CD4-positive, alpha-beta T cell treated with Interleukin-12 subunit alpha and Interleukin-12 subunit beta, for 1 hour (primary cell): ENCODE measurements around the gene DHTKD1.
"Not testable (repeated sequence)": the region's sequence is repeated elsewhere in the genome, so short reads cannot be mapped to it uniquely, and the experiment has no call there.

ENCODE experiments used
- DNase-seq: peaks from one replicate; pipeline ENCODE4 v3.0.0-alpha.2; 2020

DHTKD1 gene

DNA sequence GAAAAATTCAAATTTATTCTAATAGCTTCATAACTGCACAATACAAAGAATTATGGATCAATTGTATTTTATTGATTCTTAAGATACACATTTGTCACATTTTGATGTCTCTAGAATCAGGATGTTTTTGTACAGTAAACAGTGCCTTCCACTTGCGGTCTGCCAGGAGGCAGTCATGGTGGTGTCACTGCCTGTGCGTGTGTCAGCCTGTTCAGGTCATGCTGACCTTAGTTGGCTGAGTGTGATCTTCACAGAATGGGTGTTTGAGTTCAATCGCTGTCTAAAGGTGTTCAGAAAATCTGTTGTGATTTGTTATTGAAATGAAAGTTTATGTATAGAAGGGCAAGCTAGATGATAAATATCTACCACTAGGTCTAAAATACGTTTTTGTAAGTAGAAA lies 81.4 kb downstream of the DHTKD1 start:
- DNase-seq = no peak

GRCh38 chr10:12154516-12154915 lies 85.8 kb downstream of the DHTKD1 start:
- DNase-seq = no peak

DNA sequence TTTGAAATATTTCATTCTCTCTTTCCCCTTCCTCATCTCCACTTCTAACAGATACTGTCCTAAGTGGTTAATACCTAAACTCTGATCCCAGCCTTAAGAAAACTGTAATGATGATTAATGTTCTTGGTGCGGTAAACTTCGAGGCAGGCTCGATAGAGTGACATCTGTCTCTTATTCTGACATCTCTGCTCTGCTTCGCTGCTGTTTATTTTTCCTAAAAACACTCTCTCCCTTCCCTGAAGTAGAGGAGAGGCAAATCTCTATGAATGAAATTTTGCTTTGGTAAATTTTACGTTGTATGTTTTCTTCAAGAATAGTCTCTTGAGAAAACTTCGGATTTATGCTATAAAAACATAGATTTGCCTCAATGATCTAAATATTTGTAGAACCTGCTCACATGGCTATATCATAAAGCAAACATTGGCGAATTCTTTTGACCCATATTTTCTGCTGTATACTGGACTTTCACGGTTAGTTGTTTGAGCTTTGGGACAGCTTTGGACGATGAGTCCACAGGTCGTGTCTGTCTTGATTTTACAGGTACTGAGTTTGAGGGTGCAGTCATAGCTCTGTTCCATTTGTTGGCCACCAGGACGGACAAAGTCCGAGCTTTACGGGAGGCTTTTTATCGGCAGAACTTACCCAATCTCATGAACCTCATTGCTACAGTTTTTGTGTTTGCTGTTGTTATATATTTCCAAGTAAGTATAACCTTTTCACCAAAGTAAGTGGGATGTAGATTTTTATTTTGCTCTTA lies 87.8 kb downstream of the DHTKD1 start:
- no peak for DNase-seq

DNA sequence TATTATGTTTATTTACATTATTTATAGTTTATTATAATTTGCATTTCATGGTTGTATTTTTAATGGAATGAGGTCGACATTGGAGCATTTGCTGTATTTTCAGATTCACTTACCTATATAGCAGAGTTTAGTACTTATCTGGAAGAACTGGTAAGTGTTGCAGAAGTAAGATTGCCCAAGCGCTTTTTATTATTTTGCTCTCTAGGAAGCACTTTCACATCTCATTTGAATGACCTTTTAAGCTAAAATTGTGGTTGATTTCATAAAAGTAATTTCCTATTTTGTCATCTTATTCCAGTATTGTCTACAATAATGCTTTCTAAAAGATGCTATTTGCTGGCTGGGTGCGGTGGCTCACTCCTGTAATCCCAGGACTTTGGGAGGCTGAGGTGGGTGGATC lies 89.4 kb downstream of the DHTKD1 start:
- no peak for DNase-seq

DNA sequence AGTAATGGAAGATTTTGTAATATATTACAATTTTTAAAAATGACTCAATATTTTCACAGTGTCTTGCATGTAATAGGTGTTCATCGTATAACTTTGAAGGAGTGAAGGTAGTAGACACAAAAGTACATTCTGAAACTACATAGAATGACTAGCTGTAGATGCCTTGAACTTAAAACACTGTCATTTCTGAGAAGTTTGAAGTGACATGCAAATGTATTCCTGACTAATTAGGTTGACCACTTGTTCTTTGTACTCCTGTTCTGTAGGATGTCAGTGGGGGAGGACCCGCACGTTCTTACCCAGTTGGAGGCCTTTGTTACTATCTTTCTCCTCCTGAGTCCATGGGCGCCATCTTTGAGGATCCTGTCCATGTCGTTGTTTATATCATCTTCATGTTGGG lies 91.9 kb downstream of the DHTKD1 start:
- DNase-seq = no peak

- DNase-seq = no peak
Measured at GRCh38 chr10:12162927-12163326, 94.2 kb downstream of the DHTKD1 start.

DNA sequence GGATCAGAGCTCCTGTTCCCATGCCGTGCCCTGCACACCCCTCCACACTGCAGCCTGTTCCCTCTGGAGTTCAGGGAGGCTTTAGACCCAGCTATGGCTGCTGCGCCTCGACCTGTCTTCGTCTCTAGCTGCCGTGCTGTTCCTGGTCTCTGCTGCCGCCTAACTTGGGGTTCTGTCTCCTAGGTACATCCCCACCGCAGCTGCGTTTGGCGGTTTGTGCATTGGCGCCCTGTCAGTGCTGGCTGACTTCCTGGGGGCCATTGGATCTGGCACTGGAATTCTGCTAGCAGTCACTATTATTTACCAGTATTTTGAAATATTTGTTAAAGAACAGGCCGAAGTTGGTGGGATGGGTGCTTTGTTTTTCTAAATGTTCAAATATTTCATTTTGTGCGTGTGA lies 95.3 kb downstream of the DHTKD1 start:
- no peak for DNase-seq

- DNase-seq = no peak
Measured at GRCh38 chr10:12165036-12165435, 96.3 kb downstream of the DHTKD1 start.

DNA sequence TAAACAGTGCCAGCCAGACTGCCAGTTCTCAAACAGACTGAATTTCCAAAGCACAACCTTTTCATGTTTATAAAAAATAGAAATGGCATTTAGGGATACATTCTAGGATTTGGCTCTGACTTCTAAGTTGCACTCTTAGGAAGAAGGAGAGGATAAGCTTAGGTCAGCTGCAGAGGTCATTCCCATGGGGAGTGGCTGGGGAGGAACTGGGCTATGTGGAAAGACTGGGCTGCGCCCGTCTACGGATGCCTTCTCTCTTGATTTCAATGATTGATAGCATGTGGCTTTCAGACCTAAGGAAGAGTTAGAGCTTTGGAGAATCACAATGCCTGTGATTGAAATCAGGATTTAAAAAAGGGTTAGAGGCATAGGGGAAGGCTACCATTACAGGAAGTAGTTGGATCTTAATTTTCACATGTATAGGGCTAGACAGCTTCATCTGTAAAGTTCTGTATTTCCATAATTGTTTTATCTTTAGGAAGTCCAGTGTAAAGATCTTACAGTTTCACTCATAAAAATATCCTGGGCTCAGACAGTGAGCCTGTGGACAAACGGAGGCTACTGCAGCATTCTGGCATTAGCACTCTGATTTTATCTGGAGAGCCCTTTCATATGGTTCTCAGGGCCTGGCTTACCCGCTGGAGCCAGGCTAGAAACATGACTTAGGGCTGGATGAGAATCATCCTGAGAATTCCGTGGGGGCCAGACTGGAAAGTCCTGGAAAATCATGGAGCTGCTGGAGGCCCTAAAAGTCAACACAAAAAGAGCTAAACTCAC lies 97.4 kb downstream of the DHTKD1 start:
- no peak for DNase-seq

DNA sequence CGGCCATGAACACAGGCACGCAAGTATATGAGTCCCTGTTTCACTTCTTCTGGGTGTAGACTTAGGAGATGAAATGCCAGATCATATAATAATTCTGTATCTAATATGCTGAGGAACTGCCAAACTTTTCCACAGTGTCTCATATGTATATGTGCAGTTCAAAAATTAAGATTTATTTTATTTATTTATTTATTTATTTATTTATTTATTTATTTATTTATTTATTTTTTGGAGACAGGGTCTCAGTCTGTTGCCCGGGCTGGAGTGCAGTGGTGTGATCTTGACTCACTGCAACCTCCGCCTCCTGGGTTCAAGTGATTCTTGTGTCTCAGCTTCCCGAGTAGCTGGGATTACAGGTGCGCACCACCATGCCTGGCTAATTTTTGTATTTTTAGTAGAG lies 102.8 kb downstream of the DHTKD1 start:
- not testable (repeated sequence) for DNase-seq
